GM10248 (cell line): Measurements from ENCODE around the gene RXFP1.

ENCODE experiments used
- CTCF ChIA-PET: fragments of 300-600 bp; sonication (Branson Sonifier 250); formaldehyde crosslinking; extraction: SDS; loops from one replicate; lab custom pipeline; 2021; ENCODE audit warnings: antibody characterized with exemption; lab: Yijun Ruan, JAX
- POLR2A ChIA-PET: fragments of 350-650 bp; sonication (Branson Sonifier 250); formaldehyde crosslinking; extraction: SDS; loops from one replicate; lab custom pipeline; 2020; ENCODE audit warnings: antibody characterized with exemption; lab: Yijun Ruan, JAX
- DNase-seq: peaks from one replicate; pipeline ENCODE4 v3.0.0; 2012; ENCODE audit errors: extremely low spot score
- TF ChIP-seq, protein P1 (sequence below): IDR thresholded peaks from 2 replicates; pipeline ENCODE4 v1.5.1; 2012; ENCODE audit warnings: mild to moderate bottlenecking, low read depth; ENCODE audit errors: extremely low read depth, missing control alignments, control extremely low read depth

The RXFP1 gene

DNA sequence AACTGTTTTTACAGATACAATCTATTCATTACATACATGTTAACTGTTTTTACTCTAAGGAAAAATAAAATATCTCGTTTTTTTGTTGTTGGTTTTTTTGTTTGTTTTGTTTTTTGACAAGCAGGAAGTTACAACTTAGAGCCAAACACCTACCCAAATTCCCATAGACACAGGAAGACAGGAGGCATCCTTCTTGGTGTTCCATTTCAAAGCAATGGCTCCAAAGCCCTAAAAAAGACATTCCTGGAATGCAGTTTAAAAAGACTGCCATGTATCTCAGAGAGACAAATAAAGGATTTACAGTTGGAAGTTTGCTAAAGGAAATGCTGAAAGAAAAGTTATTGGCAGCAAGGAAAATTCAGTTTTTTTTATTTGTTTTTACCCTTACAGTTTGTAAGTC is 167.1 kb downstream of the RXFP1 start:
- TF ChIP-seq, protein P1, sequence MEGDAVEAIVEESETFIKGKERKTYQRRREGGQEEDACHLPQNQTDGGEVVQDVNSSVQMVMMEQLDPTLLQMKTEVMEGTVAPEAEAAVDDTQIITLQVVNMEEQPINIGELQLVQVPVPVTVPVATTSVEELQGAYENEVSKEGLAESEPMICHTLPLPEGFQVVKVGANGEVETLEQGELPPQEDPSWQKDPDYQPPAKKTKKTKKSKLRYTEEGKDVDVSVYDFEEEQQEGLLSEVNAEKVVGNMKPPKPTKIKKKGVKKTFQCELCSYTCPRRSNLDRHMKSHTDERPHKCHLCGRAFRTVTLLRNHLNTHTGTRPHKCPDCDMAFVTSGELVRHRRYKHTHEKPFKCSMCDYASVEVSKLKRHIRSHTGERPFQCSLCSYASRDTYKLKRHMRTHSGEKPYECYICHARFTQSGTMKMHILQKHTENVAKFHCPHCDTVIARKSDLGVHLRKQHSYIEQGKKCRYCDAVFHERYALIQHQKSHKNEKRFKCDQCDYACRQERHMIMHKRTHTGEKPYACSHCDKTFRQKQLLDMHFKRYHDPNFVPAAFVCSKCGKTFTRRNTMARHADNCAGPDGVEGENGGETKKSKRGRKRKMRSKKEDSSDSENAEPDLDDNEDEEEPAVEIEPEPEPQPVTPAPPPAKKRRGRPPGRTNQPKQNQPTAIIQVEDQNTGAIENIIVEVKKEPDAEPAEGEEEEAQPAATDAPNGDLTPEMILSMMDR, result no peak
- DNase-seq, result no peak
- ChIA-PET CTCF (no interaction called here), POLR2A (no interaction called here)
